GM12873 (cell line): ENCODE data around the gene ROBO1.
A peak's percentile ranks its signal among the peaks of the same experiment; 100 is the strongest.

Experiments
- TF ChIP-seq, protein P1 (sequence below): IDR thresholded peaks from 2 replicates; pipeline ENCODE4 v1.5.1; 2012; ENCODE audit warnings: low read depth, mild to moderate bottlenecking, moderate library complexity, low read length, control low read depth; ENCODE audit not compliant: insufficient read depth; ENCODE audit errors: missing control alignments

The ROBO1 gene

DNA sequence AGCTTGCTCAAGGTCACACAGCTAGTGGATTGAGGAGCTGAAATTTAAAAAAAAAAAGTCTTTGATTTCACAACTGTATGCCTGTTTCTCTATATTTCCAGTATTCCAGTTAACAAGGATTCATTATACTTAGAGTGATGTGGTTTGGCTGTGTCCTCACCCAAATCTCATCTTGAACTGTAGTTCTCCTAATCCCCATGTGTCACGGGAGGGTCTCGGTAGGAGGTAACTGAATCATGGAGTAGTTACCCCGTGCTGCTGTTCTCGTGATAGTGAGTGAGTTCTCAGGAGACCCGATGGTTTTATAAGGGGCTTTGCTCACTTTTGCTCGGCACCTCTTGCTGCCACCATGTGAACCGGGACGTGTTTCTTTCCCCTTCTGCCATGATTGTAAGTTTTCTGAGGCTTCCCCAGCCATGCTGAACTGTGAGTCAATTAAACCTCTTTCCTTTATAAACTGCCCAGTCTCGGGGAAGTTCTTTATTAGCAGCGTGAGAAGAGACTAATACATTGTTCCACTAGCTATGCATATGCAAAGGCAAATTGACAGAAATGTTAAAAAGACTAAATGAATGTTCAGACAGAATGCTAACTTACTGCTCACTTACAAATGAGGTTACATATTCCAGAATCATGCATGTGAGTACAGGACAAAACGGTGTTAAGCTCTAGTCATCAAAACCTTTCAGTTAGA is 1101.9 kb downstream of the ROBO1 start:
- TF ChIP-seq, protein P1, sequence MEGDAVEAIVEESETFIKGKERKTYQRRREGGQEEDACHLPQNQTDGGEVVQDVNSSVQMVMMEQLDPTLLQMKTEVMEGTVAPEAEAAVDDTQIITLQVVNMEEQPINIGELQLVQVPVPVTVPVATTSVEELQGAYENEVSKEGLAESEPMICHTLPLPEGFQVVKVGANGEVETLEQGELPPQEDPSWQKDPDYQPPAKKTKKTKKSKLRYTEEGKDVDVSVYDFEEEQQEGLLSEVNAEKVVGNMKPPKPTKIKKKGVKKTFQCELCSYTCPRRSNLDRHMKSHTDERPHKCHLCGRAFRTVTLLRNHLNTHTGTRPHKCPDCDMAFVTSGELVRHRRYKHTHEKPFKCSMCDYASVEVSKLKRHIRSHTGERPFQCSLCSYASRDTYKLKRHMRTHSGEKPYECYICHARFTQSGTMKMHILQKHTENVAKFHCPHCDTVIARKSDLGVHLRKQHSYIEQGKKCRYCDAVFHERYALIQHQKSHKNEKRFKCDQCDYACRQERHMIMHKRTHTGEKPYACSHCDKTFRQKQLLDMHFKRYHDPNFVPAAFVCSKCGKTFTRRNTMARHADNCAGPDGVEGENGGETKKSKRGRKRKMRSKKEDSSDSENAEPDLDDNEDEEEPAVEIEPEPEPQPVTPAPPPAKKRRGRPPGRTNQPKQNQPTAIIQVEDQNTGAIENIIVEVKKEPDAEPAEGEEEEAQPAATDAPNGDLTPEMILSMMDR: no peak

GRCh38 chr3:78665101-78665500 is 1102.7 kb downstream of the ROBO1 start:
- TF ChIP-seq, protein P1: no peak

- TF ChIP-seq, protein P1: no peak
Observed at GRCh38 chr3:78660957-78661356, 1106.8 kb downstream of the ROBO1 start.

DNA sequence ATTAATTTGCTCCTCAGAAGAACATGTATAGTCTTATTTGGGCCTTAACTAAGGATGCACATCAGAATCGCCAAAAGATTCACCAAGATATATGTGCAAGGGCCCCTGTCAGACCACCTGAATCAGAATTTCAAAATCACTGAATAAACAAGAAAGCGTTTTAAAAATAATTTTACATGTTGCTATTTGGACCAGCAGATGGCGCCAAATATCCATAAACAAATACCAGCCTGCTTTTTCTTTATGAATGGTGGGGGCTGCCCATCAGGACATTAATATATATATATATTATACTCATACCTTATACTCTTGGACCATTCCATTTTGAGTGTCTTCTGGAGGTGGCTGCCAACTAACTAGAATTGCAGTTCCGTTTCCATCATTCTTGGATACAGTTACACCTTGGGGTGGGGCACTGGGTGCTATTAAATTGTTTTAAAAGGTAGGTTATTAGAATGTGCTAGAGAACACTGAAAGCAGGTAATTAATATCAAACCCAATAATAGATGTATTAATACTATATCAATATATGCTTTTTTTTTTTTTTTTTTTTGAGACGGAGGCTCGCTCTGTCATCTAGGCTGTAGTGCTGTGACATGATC is 1108.3 kb downstream of the ROBO1 start:
- TF ChIP-seq, protein P1: peak; percentile 52

GRCh38 chr3:78647726-78648125 is 1120.1 kb downstream of the ROBO1 start:
- TF ChIP-seq, protein P1: no peak

DNA sequence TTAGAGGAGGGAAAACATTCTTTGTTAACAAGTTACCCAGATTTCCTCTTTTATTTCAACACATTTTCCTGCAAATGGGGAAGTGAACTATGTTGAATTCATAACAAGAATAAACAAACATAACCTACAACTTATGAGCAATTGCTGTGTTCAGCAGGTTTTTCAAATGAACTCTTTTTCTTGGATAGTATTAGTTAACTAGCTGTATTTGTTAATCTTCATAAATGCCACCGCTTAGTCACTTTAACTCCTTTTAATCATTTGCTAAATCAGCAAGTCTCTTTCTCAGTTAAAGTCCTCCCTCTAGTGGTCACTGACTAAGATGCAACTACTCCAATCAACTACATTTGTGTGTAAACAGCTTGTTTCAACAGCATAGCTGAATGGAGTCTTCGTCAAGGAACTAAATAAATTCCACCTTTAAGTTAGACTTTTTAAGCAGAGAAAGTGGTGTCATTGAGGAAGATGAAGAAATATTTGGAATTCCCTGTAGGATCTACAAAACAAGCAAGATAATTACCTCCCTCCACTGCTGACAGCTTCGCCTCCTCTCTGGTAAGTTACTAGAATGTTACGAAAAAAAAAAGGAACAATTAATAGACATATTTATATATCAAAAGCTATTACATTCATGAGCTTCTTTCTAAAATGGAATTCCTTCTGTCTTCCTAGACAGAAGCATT is 1122.0 kb downstream of the ROBO1 start:
- TF ChIP-seq, protein P1: peak; percentile 71

GRCh38 chr3:78644847-78645246 is 1123.0 kb downstream of the ROBO1 start:
- TF ChIP-seq, protein P1: no peak
